HEK293T (cell line): ENCODE measurements around the gene PLCL2.
A peak's percentile ranks its signal among the peaks of the same experiment; 100 is the strongest.

ENCODE experiments used
- CTCF ChIA-PET: fragments of 350-600 bp; formaldehyde crosslinking; extraction: SDS; loops from one replicate; lab custom pipeline; 2021; ENCODE audit warnings: antibody characterized with exemption, inconsistent platforms; lab: Yijun Ruan, JAX
- POLR2A ChIA-PET: fragments of 350-600 bp; formaldehyde crosslinking; extraction: SDS; loops from one replicate; lab custom pipeline; 2020; ENCODE audit warnings: antibody characterized with exemption, inconsistent platforms; lab: Yijun Ruan, JAX
- DNase-seq: peaks from one replicate; pipeline ENCODE4 v3.0.0; 2012; ENCODE audit warnings: mixed read lengths; ENCODE audit errors: extremely low spot score
- ARNT ChIP-seq: fragments of 450-650 bp; IDR thresholded peaks from 2 replicates; pipeline ENCODE4 v1.6.1; 2017; ENCODE audit warnings: mild to moderate bottlenecking
- BHLHE40 ChIP-seq: fragments of 450-650 bp; IDR thresholded peaks from 2 replicates; pipeline ENCODE4 v1.6.1; 2016; ENCODE audit warnings: mild to moderate bottlenecking, moderate library complexity, borderline replicate concordance
- CTBP1 ChIP-seq: fragments of 450-650 bp; IDR thresholded peaks from 2 replicates; pipeline ENCODE4 v1.6.1; 2016; ENCODE audit warnings: borderline replicate concordance
- ELF4 ChIP-seq: fragments of 450-650 bp; IDR thresholded peaks from 2 replicates; pipeline ENCODE4 v1.6.1; 2017; ENCODE audit warnings: antibody characterized with exemption
- FOXA1 ChIP-seq: fragments of 450-650 bp; IDR thresholded peaks from 2 replicates; pipeline ENCODE4 v1.6.1; 2016; ENCODE audit warnings: mild to moderate bottlenecking
- FOXK2 ChIP-seq: fragments of 450-650 bp; IDR thresholded peaks from 2 replicates; pipeline ENCODE4 v1.6.1; 2016; ENCODE audit warnings: mild to moderate bottlenecking
- FOXM1 ChIP-seq: fragments of 450-650 bp; IDR thresholded peaks from 2 replicates; pipeline ENCODE4 v1.6.1; 2017; ENCODE audit warnings: mild to moderate bottlenecking, borderline replicate concordance
- HDGF ChIP-seq: fragments of 450-650 bp; IDR thresholded peaks from 2 replicates; pipeline ENCODE4 v1.6.1; 2017; ENCODE audit warnings: antibody characterized with exemption, borderline replicate concordance
- L3MBTL2 ChIP-seq: fragments of 450-650 bp; conservative IDR thresholded peaks from 2 replicates; pipeline ENCODE4 v1.6.1; 2016; ENCODE audit warnings: mild to moderate bottlenecking
- LEF1 ChIP-seq: fragments of 450-650 bp; IDR thresholded peaks from 2 replicates; pipeline ENCODE4 v1.6.1; 2017; ENCODE audit warnings: mild to moderate bottlenecking, borderline replicate concordance
- NFRKB ChIP-seq: fragments of 450-650 bp; IDR thresholded peaks from 2 replicates; pipeline ENCODE4 v1.6.1; 2016; ENCODE audit warnings: mild to moderate bottlenecking, moderate library complexity
- PKNOX1 ChIP-seq: fragments of 450-650 bp; IDR thresholded peaks from 2 replicates; pipeline ENCODE4 v1.6.1; 2016
- SP1 ChIP-seq: fragments of 450-650 bp; IDR thresholded peaks from 2 replicates; pipeline ENCODE4 v1.6.1; 2017
- SUZ12 ChIP-seq: fragments of 450-650 bp; IDR thresholded peaks from 2 replicates; pipeline ENCODE4 v1.6.1; 2016; ENCODE audit warnings: mild to moderate bottlenecking
- TARDBP ChIP-seq: fragments of 450-650 bp; IDR thresholded peaks from 2 replicates; pipeline ENCODE4 v1.6.1; 2016
- ZNF384 ChIP-seq: fragments of 450-650 bp; IDR thresholded peaks from 2 replicates; pipeline ENCODE4 v1.6.1; 2016

PLCL2 gene

GRCh38 chr3:17129556-17129955 is 244.8 kb downstream of the PLCL2 start:
- no peak for DNase-seq
- POLR2A ChIA-PET = no interaction called here
- TF ChIP-seq NFRKB (no peak), SP1 (no peak), PKNOX1 (no peak), ELF4 (no peak), BHLHE40 (no peak), SUZ12 (no peak), CTBP1 (no peak), FOXA1 (no peak)
- CTCF ChIA-PET = no interaction called here

GRCh38 chr3:17130956-17131355 is 246.2 kb downstream of the PLCL2 start:
- POLR2A ChIA-PET = no interaction called here
- TF ChIP-seq ZNF384 (no peak), SUZ12 (no peak), CTBP1 (no peak), ARNT (no peak), PKNOX1 (no peak), SP1 (no peak), ELF4 (no peak), FOXK2 (no peak), NFRKB (no peak), TARDBP (no peak)
- CTCF ChIA-PET = no interaction called here
- no peak for DNase-seq

DNA sequence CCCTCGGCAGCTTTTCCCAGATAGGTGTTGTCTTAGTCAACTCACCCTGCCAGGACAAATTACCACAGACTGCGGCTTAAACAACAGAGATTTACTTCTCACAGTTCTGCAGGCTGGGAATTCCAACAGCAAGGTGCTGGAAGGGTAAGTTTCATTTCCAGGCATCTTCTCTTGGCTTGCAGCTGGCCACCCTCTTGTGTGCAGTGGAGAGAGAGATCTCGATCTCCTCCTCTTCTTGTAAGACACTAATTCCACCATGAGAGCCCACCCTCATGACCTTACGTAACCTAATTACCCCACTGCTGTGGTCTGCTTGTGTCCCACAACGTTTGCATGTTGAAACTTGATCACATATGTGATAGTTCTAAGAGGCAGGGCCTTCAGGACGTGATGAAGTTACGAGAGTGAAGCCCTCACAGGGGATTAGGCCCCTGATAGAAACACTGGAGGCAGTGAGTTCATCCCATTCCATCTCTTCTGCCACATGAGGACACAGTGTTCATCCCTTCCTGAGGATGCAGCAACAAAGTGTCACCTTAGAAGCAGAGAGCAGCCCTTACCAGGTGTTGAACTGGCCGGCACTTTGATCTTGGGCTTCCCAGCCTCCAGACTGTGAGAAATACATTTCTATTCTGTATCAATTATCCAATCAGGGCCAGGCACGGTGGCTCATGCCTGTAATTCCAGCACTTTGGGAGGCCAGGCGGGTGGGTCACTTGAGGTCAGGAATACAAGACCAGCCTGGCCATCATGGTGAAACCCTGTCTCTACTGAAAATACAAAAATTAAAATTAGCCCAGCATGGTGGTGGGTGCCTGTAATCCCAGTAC is 247.7 kb downstream of the PLCL2 start:
- POLR2A ChIA-PET = no interaction called here

GRCh38 chr3:17133632-17134545 is 249.1 kb downstream of the PLCL2 start:
- TF ChIP-seq TARDBP = no peak
- TF ChIP-seq FOXA1 = no peak
- no peak for TF ChIP-seq ELF4
- no peak for TF ChIP-seq CTBP1
- no peak for TF ChIP-seq PKNOX1
- no peak for TF ChIP-seq SUZ12
- no peak for TF ChIP-seq SP1
- no peak for TF ChIP-seq BHLHE40
- TF ChIP-seq FOXM1 = no peak
- no peak for TF ChIP-seq ZNF384
- no peak for TF ChIP-seq ARNT
- TF ChIP-seq L3MBTL2 = no peak
- TF ChIP-seq NFRKB = no peak
- TF ChIP-seq HDGF = no peak
- POLR2A ChIA-PET = no interaction called here
- CTCF ChIA-PET = no interaction called here
- DNase-seq = no peak

More for the DNA sequence above, 247.7 kb downstream of the PLCL2 start:
- CTCF ChIA-PET = no interaction called here
- TF ChIP-seq ELF4 (no peak), FOXK2 (no peak), ZNF384 (no peak), HDGF (no peak), CTBP1 (no peak), FOXA1 (no peak), SP1 (no peak), L3MBTL2 (no peak), TARDBP (no peak), NFRKB (no peak), FOXM1 (no peak), SUZ12 (no peak), ARNT (no peak), PKNOX1 (no peak), BHLHE40 (no peak), LEF1 (no peak)
- DNase-seq = no peak

DNA sequence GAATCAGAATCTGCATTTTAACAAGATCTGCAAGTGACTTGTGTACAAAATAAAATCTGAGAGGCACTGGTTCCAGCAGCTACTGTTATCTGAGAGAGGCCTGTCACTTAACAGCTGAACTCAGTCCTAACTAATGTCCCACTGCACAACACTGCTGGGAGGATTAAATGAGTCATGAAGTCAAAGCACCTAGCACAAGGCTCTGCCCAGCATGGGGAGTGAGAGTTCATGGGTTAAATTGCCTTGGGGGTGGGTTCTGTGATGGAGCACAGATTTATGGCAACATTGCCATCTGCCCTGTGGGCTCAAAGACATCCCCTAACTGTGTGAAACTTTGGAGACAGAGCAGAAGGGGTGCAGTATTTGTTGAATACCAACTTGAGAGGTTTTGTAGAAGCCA is 250.9 kb downstream of the PLCL2 start:
- DNase-seq = no peak
- ChIA-PET CTCF (no interaction called here), POLR2A (interaction anchor here (0.6 kb wide), 1 partner anchor 21 kb away, joined by 3 read pairs; no protein-coding TSS in a partner anchor)
- TF ChIP-seq CTBP1 (no peak), SUZ12 (no peak), PKNOX1 (peak; percentile 35; the same call in 1 of the 2 replicates), FOXK2 (no peak)
